A549 treated with Mapracorat at 1 μM for 4 hours (cell line): Measurements from ENCODE around the gene TOM1L1. TPM values are rescaled to one million over a fixed set of nuclear protein-coding genes. Genes with fewer than 3 reads are reported as not detected.

Source experiments
- total RNA-seq: library from RNA; stranded (reverse); fragments of 200-300 nt; extraction: Qiagen RNA extraction; gene quantifications from 5 replicates; pipeline ENCODE4 v1.2.3, GENCODE V29; 2022

TOM1L1 gene, protein sequence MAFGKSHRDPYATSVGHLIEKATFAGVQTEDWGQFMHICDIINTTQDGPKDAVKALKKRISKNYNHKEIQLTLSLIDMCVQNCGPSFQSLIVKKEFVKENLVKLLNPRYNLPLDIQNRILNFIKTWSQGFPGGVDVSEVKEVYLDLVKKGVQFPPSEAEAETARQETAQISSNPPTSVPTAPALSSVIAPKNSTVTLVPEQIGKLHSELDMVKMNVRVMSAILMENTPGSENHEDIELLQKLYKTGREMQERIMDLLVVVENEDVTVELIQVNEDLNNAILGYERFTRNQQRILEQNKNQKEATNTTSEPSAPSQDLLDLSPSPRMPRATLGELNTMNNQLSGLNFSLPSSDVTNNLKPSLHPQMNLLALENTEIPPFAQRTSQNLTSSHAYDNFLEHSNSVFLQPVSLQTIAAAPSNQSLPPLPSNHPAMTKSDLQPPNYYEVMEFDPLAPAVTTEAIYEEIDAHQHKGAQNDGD
- 34.4 to 41.2 TPM (median 38.0 TPM) in 5 replicates for total RNA-seq

DNA sequence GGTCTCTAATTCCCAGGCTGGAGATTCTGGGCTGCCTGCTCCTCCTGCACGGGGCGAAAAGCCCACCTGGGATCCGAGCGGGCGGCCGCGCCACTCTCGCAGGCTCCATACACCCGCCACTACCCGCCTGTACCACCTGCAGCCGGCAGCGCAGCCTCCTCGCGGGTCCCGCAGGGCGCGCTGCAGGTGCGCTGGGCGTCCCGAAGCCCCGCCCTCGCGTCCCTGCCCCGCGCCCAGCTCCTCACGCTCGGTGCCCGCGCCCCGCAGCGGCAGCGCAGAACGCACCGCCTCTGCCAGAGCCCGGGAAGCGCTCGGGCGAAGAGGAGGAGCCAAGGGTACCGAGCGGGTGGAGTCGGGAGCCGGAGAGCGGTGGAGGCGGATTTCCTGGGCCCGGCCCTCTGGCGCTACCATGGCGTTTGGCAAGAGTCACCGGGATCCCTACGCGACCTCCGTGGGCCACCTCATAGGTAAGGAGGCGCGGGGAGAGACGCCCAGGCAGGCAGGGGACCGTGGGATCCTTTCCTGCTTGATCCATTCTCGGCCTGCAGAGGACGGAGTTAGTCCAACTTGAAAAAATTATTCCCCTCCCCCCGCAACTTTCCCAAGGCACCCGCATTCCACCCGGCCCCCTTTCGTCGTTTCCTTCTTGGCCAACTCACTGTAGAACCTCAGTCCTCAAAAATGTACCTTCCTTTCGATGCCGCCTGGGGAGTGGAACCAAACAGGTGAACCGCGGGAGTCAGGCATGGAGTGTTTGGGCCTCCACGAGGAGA, at the start of gene TOM1L1:
TSS of gene TOM1L1 (plus strand) at position 396 of the 773 bp plus-strand sequence. CDS start at position 410, 14 bp downstream.

DNA sequence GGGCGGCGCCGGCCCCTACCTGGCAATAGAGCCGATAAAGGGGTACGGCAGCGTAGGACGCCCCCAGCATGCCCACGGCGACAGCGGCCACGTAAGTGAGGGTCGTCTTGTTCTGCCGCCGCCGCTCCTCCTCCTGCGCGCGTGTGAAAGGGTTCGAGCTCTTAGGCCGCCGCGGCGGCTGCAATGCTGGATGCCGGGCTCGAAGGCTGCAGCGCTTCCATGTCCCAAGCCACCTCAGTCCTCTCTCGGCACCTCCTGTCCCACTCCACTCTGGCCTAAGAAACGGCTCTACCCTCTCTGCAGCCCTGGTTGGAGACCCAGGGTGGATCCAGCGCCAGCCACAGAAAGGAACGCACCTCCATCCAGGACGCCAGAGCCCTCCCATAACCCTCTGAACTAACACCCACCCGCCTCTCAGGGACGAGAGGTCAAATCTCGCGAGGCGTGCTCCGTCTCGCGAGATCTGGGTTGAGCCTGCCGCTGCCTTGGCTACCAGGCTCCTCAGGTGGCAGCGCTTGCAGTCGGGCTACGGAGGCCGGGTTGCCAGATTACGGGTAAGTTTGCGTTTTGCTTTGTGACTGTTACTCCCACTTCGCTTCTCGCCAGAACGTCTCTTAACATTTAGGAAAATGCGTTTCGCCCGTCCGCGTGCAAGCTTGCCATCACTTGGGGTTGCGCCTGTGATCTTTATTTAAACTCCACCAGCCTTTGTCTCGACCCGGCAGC, 67.8 kb downstream of the TOM1L1 start, which contains the start of the genes COX11 and STXBP4:
TSS of gene COX11 (minus strand) at position 393 of the 726 bp plus-strand sequence. CDS start at position 385, 8 bp downstream.
TSS of gene STXBP4 (plus strand) at position 504 of the 726 bp plus-strand sequence. CDS start 17,455 bp downstream, outside the sequence.

Other genes with a start within 250 kb of the TOM1L1 start
- 91.0 to 139 TPM (median 105 TPM) in 5 replicates for gene COX11, start 67.8 kb downstream of the TOM1L1 start, total RNA-seq
- 4.0 to 5.5 TPM (median 4.3 TPM) in 5 replicates for gene STXBP4, start 67.9 kb downstream of the TOM1L1 start, total RNA-seq